Glomerular endothelial cell (primary cell): ENCODE data around the gene CDH13. TPM values are rescaled to one million over a fixed set of nuclear protein-coding genes. Genes with fewer than 3 reads are reported as not detected.
A peak's percentile ranks its signal among the peaks of the same experiment; 100 is the strongest.

Source experiments
- DNase-seq: peaks from one replicate; pipeline ENCODE4 v3.0.0-alpha.2; 2011; ENCODE audit warnings: low read depth, low spot score; ENCODE audit errors: extremely low read depth
- total RNA-seq: library from RNA; depleted of rRNA; stranded (reverse); fragments of >200 nt; gene quantifications from 2 replicates; pipeline ENCODE4 v1.2.3, GENCODE V29; 2015

CDH13 gene
- total RNA-seq, 1 donor from 2014 or later, result 111 TPM

GRCh38 chr16:83363521-83363920 is 736.8 kb downstream of the CDH13 start:
- no peak for DNase-seq

GRCh38 chr16:83365166-83365565 is 738.4 kb downstream of the CDH13 start:
- peak; percentile 68 for DNase-seq

DNA sequence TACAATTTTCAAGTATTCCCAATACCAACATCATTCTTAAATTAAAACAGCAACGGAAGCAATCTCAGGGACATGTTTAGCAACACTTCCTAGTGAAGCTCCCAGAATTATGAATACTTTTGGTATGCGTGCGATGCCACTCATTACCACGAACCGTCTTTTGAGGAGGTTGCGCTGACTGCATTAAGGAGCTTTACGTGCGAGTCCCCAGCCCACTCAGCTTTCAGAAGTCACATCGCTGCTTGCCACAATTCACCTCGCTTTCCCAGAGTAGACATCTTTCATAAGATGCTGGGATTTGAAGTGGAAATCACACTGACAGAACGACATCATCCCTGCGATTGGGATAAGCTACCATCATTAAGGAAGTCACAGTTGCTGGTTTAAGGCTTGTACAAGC is 739.5 kb downstream of the CDH13 start:
- DNase-seq, result no peak

DNA sequence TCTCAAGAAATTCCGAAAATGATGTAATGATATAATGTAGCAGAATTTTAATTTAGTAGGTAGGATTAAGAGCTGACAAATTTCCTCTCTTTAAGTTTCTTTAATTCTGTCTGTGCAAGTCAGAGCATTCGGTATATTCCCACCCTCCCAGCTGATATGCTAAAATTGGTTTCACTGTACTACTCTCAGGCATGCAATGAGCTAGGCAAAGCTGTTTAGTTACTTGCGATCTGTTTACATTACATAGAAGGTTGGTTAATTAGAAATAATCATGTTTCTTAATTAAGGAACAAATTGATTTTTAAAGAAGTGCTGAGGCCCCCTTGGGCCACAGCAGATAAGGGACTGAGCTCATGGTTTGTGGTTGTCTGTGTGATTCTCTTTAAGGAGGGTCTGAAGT is 748.2 kb downstream of the CDH13 start:
- DNase-seq, result no peak

DNA sequence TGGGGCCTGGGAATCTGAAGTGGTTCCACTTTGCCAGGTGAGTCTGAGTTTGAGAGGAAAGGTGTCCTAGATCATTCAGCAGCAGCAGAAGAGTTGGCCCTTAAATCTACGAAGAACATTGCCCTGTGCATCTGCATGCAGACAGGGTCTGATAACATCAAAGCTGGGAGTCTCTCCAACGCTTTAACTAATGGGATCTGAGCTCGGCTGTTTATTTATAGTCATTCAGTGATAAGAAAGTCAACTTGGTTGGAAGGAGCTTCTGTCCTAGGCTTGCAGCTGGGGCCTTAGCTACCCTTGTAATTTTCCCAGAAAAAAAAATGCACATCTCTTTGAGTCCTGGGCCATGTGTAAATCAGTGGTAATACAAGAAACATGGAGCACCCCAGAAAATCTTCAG is 763.0 kb downstream of the CDH13 start:
- no peak for DNase-seq

DNA sequence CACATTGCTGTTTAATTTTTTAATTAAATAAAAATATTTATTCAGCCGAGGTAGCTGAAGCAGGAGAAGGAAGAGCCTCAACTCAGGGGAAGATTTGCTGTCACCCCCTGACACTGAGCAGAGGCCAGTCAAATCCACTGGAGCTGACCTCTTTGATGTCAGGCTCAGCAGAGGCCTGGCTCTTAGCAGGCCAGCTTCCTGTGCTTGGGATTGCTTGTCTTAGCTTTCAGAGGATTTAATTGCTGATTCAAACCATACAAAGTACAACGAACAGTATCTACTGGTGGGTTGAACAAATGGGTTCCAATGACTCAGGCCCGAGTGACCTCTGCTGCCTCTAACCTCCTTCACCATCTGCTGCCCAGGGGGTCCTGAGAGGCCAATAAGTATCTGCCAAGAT is 764.0 kb downstream of the CDH13 start:
- DNase-seq, result no peak

DNA sequence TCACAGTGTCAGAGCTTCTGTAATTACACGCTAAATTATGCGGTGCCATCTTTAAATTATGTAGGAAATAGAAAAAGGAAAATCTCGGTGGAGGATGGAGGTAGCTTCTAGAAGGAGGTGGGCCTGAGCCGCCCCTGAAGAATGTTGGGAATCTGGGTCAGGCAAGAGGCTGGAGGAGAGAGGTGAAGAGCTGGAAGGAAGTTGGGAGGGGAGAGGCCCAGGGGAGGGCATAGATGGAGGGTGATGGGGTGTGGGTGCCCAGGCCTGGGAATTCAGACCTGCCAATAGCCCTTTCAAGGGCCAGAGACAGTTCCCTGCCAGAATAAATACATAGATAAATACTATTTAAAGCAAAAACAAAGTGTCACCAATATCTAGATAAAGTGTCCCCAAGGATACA is 766.0 kb downstream of the CDH13 start:
- DNase-seq, result no peak

GRCh38 chr16:83393196-83393981 is 766.6 kb downstream of the CDH13 start:
- DNase-seq, result no peak

DNA sequence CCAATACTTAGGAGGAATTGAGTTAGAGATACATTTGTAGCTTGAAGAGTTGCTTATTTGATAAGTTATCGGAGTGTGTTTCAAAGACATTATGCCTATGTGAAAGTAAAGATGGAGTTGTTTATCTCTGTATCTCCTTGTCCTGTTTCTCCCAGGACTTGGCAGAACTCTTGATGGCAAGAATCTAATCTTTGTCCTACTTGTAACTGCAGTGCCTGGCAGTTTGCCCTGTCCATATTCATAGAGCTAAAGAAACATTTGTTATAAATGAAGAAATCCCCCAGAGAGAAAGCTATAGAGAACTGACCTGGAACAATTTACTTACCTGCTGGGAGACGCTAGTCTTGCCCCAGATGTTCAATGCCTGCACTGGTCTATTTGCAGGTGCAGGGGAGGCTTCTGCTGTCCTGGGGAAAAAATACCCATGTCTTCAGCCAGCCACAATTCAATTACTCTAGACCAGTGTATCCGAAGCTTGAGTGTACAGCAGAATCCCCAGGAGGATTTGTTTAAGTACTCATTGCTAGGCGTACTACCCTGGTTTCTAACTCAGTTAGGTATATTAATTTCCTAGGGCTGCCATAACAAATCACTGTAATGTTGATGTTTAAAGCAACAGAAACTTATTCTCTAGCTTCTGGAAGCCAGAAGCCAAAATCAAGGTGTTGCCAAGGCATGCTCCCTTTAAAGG is 771.0 kb downstream of the CDH13 start:
- DNase-seq, result no peak

- DNase-seq, result no peak
Observed at GRCh38 chr16:83400234-83400633, 773.5 kb downstream of the CDH13 start.

GRCh38 chr16:83402160-83402814 is 775.5 kb downstream of the CDH13 start:
- DNase-seq, result no peak

DNA sequence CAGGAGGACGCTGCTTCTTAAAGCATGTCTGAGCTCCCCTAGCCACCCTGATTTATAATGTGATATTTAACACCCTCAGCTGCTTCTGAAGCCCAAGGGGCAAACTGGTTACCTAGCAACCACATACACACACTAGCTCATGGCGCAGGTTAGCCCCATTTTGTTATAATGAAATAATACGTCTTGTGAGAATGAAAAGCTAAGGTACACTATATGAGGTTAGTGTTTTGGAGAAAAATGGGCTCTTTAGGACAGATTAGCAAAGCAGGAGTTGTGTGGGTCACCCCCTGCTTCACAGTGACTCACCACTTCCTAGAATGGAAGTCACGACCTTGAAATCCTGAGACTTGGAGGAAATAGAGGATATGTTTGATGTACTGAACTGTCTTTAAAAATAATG is 776.2 kb downstream of the CDH13 start:
- DNase-seq, result peak; percentile 27

GRCh38 chr16:83403761-83404160 is 777.0 kb downstream of the CDH13 start:
- no peak for DNase-seq

GRCh38 chr16:83404261-83404660 is 777.5 kb downstream of the CDH13 start:
- no peak for DNase-seq

DNA sequence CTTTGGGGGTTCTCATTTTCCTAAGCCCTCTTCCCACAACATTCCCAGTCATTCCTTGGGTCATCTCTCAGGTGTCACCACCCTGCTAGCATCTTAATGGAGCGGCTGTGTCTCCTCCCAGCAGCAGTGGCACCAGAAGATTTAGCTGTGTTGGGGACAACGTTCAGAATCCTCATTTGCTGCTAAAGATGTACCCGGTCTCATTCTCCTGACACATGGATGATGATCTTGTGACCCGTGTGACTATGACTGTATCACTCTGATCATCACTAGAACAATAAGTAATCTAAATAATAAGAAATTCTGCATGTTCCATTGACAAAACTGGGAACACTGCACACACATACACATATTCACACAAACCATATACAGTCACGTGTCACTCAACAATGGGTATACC is 781.2 kb downstream of the CDH13 start:
- no peak for DNase-seq

DNA sequence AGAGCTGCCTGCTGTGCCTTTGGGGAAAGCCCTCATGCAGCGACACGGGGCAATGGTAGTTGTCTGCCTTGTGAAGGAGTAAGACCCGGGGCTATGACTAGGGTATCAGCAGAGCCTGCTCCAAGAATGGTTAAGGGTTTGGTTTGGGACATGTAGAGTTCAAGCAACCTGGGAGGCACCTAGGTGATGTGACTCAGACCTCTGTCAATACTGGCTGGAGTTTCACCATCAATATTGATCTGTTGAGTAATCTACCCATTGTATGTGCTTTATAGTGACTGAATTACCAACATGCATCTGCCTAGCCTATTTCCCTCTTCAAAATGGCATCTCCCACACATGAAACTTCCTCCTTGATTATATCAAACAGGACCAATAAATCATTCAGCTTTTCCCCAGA is 782.6 kb downstream of the CDH13 start:
- DNase-seq, result no peak

DNA sequence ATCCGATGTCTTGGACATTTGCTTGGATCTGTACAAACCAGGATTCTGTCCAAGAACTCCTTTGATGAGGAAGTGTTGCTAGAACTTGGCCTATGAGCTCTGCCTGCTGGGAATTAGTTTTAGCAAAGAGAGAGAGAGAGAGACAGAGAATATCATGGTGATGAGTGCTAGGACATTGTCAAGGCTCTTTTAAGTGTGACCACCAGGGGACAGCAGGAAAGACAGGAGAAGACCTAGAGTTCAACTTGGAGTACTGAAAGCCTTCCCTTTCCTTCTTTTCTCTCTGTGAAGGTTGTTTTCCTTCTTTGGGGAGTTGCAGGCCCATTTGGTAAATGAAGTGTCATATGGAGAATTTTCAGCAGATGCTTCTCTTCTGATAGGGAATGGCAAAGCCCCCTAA is 791.8 kb downstream of the CDH13 start:
- no peak for DNase-seq

DNA sequence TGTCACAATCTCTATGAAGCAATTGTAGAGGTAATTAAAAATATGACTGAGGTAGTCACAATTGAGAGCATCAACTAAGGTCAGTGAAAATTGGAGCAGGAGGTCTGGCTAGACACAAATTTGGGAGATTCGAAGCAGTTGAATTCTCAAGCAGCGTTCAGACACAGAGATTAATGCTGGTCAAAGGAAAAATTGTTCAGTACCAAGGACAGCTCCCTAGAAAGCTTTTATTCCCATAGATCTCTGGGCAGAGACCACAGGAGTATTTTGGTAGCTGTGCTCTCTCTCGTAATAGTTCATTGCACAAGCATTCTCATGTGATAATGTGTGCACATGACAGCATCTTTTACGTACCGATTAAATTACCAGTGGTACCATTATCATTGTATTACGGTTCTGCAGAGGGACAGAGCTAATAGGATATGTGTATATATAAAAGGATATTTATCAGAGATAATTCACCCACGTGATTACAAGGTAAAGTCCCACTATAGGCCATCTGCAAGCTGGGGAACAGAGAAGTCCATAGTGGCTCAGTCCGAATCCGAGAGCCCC is 793.5 kb downstream of the CDH13 start:
- DNase-seq, result peak; percentile 22

GRCh38 chr16:83433201-83433600 is 806.4 kb downstream of the CDH13 start:
- no peak for DNase-seq

DNA sequence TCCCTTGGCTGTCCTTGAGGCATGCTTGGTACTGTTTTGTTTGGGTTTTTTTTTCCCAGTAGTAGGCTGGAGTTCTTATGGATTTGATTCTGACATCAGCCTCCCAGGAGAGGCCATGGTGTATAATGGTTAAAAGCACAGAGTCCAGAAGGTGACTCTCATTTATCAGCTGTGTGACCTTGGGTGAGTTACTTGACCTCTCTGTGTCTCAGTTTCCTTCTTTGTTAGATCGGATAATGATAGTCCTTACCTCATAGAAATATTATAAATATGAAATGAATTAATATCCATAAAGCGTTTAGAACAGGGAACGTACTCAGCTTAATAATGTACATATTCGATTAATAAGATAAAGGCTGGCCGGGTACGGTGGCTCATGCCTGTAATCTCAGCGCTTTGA is 810.3 kb downstream of the CDH13 start:
- DNase-seq, result no peak

- DNase-seq, result no peak
Observed at GRCh38 chr16:83438326-83438725, 811.6 kb downstream of the CDH13 start.

DNA sequence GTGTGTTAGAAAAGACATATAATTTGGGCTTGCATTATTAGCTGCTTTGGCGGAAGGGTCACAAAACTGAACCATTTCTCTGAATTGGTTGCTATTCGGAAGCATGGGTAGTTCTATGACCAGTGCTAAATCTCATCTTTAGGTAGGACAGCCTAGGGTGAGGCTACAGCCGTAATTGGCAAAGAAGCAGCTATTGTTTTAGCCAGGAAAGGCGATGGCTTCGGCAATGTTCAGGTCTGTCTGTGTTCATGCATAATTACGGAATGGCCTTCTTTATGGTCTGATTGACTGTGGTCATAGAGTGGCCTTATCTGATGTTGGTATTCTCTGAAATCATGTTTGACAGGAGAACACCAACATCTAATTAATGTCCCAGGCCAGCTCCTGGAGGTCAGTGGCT is 812.6 kb downstream of the CDH13 start:
- DNase-seq, result no peak
